ENCODE results near the gene ANKLE1. TPM values are rescaled to one million over a fixed set of nuclear protein-coding genes. Genes with fewer than 3 reads are reported as not detected.

Gene ANKLE1
- polyA plus RNA-seq, 1 of the 3 experiments (the other 2 are of a cell fraction) = 2.6 TPM

DNA sequence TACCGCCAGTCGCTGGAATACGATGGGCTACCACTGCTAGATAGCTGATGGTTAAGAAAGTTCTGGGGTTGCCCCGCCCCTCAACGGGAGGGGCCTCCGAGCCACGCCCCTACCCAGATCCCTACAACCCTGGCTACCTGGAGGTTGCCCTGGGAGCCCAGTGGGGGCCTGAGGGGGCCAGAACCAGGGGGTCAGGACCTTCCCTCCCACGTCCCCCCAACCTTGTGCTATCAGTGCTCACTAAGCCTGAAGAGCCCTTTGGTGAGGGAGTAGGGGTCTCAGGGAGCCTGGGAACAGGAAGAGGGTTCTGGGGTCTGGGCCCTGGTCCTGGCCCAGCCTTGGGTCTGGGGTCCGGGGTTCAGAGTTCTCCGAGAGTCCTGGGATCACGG lies 46.8 kb upstream of the ANKLE1 start (continued):
- TF ChIP-seq, protein P1, sequence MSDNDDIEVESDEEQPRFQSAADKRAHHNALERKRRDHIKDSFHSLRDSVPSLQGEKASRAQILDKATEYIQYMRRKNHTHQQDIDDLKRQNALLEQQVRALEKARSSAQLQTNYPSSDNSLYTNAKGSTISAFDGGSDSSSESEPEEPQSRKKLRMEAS (IDR thresholded peaks at IDR 0.05; ENCODE audit: low read depth) = no peak; the same call in 1 of the 2 replicates

DNA sequence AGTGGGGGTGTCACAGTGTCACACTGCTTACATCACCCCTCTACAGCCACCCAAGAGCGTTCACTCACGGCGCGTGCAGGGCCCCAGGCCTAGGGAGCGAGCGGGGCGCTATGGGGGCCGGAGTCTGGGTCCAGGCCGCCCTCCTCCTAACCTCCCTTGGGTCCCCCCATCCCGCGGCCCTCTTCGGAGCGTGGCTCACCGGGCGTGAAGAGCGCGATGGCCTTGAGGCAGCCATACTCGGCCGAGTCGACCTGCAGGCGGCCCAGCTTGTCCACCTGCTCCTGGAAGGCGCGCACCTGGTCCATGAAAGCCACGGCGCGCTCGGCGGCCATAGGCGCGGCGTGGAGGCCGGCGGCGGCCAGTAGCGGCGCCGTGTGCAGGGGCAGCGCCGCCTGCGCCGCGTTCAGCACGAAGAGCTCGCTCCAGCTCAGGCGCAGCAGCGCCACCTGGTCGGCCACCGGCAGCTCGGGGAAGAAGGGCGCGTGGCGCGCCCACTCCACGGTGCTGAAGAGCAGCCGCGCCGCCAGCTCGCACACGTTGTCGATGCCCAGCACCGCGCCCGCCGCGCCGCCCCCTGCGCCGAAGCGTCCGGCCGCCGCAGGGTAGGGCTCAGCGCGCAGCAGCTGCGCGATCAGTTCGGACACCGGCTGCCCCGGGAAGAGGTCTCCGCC lies 46.3 kb upstream of the ANKLE1 start:
- H3K9ac ChIP-seq = peak overlapping the region; percentile 34; the same call in 1 of the 2 replicates
- no peaks in the 10 kb centered on the region for H3K9me3 ChIP-seq
- 0% methylated on average over 8 of the region's 80 CpGs for WGBS (ENCODE audit: low lambda C conversion rate)
- ChIA-PET CTCF (interaction anchor here (0.7 to 4.4 kb wide), 8 partner anchors 9 to 164 kb away, joined by 3 to 29 read pairs (median 4); partner anchors contain the start of genes ANKLE1, OCEL1 and USE1), POLR2A (interaction anchor here (0.8 to 2.4 kb wide), 3 partner anchors 9 to 20 kb away, joined by 5 to 12 read pairs (median 12); partner anchors contain the start of genes OCEL1 and USE1)
- peak; percentile 71 for DNase-seq
- no peaks in the 10 kb centered on the region for H3K9me2 ChIP-seq
- peaks cover 17% of the 10 kb centered on the region for H4K20me1 ChIP-seq (ENCODE audit: insufficient read depth)
- no peaks in the 10 kb centered on the region for H3K27me3 ChIP-seq (ENCODE audit: insufficient read depth)
- peak overlapping the region; percentile 53 to 70 for H3K4me3 ChIP-seq (ENCODE audit: low read depth in 2 of 2, low read length in 1 of 2)
- peaks cover 13 to 22% of the 10 kb centered on the region in 2 experiments; a peak in 3 of 4 replicates for H3K4me1 ChIP-seq (ENCODE audit: control insufficient read depth in 1 of 2, insufficient read depth in 2 of 2, low read depth in 1 of 2, low read length in 1 of 2)
- peak overlapping the region; percentile 39 to 83 for H3K27ac ChIP-seq (ENCODE audit: low read depth in 2 of 2, low read length in 1 of 2)
- peaks cover 62% of the 10 kb centered on the region for H3K79me2 ChIP-seq (ENCODE audit: insufficient read depth)
- peaks cover 13 to 19% of the 10 kb centered on the region in 2 experiments for H3K36me3 ChIP-seq (replicated peaks in 1 of 2; ENCODE audit: control insufficient read depth in 1 of 2, insufficient read depth in 2 of 2, low read length in 1 of 2)
- H2AFZ ChIP-seq (ENCODE audit: low read depth) = no peak overlapping the region
- H3F3A ChIP-seq (replicated peaks; ENCODE audit: insufficient read depth) = peaks cover 21% of the 10 kb centered on the region
- peak overlapping the region; percentile 97 for H3K4me2 ChIP-seq
- TF ChIP-seq, protein P2, sequence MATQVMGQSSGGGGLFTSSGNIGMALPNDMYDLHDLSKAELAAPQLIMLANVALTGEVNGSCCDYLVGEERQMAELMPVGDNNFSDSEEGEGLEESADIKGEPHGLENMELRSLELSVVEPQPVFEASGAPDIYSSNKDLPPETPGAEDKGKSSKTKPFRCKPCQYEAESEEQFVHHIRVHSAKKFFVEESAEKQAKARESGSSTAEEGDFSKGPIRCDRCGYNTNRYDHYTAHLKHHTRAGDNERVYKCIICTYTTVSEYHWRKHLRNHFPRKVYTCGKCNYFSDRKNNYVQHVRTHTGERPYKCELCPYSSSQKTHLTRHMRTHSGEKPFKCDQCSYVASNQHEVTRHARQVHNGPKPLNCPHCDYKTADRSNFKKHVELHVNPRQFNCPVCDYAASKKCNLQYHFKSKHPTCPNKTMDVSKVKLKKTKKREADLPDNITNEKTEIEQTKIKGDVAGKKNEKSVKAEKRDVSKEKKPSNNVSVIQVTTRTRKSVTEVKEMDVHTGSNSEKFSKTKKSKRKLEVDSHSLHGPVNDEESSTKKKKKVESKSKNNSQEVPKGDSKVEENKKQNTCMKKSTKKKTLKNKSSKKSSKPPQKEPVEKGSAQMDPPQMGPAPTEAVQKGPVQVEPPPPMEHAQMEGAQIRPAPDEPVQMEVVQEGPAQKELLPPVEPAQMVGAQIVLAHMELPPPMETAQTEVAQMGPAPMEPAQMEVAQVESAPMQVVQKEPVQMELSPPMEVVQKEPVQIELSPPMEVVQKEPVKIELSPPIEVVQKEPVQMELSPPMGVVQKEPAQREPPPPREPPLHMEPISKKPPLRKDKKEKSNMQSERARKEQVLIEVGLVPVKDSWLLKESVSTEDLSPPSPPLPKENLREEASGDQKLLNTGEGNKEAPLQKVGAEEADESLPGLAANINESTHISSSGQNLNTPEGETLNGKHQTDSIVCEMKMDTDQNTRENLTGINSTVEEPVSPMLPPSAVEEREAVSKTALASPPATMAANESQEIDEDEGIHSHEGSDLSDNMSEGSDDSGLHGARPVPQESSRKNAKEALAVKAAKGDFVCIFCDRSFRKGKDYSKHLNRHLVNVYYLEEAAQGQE (IDR thresholded peaks at IDR 0.05; ENCODE audit: low read depth, low read length) = no peak
- TF ChIP-seq MXI1 (IDR thresholded peaks at IDR 0.05; ENCODE audit: low read depth, low read length) (peak; percentile 91), ELF1 (IDR thresholded peaks at IDR 0.05) (no peak), TAF1 (IDR thresholded peaks at IDR 0.05; ENCODE audit: borderline replicate concordance, low read depth, low read length) (peak; percentile 5; the same call in 1 of the 2 replicates), RXRA (IDR thresholded peaks at IDR 0.05; ENCODE audit: borderline replicate concordance, low read depth) (no peak), YY1 (IDR thresholded peaks at IDR 0.05; ENCODE audit: low read depth) (0 out of 2 replicates have a peak, but pooled peaks have one; percentile 55), EZH2phosphoT487 (IDR thresholded peaks at IDR 0.05; ENCODE audit: borderline replicate concordance, low read depth) (no peak), CHD2 (IDR thresholded peaks at IDR 0.05; ENCODE audit: low read length, partially characterized antibody) (no peak), GATA2 (CRISPR knock-in tag; IDR thresholded peaks at IDR 0.05) (no peak), SIN3A (IDR thresholded peaks at IDR 0.05; ENCODE audit: borderline replicate concordance, low read depth, low read length) (peak; percentile 63; the same call in 1 of the 2 replicates), NFIC (IDR thresholded peaks at IDR 0.05; ENCODE audit: borderline replicate concordance) (no peak), JUND (IDR thresholded peaks at IDR 0.05) (no peak), RAD21 (IDR thresholded peaks at IDR 0.05; ENCODE audit: low read length) (peak; percentile 56), FOSL2 (IDR thresholded peaks at IDR 0.05; ENCODE audit: borderline replicate concordance, low read depth) (no peak)
- TF ChIP-seq, protein P3, sequence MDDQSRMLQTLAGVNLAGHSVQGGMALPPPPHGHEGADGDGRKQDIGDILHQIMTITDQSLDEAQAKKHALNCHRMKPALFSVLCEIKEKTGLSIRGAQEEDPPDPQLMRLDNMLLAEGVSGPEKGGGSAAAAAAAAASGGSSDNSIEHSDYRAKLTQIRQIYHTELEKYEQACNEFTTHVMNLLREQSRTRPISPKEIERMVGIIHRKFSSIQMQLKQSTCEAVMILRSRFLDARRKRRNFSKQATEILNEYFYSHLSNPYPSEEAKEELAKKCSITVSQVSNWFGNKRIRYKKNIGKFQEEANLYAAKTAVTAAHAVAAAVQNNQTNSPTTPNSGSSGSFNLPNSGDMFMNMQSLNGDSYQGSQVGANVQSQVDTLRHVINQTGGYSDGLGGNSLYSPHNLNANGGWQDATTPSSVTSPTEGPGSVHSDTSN (IDR thresholded peaks at IDR 0.05) = no peak
- TF ChIP-seq, protein P1 (IDR thresholded peaks at IDR 0.05; ENCODE audit: low read depth) = peak; percentile 63
- TF ChIP-seq, protein P4, sequence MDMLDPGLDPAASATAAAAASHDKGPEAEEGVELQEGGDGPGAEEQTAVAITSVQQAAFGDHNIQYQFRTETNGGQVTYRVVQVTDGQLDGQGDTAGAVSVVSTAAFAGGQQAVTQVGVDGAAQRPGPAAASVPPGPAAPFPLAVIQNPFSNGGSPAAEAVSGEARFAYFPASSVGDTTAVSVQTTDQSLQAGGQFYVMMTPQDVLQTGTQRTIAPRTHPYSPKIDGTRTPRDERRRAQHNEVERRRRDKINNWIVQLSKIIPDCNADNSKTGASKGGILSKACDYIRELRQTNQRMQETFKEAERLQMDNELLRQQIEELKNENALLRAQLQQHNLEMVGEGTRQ (IDR thresholded peaks at IDR 0.05; ENCODE audit: borderline replicate concordance, low read depth, low read length) = no peak
- TF ChIP-seq, protein P5, sequence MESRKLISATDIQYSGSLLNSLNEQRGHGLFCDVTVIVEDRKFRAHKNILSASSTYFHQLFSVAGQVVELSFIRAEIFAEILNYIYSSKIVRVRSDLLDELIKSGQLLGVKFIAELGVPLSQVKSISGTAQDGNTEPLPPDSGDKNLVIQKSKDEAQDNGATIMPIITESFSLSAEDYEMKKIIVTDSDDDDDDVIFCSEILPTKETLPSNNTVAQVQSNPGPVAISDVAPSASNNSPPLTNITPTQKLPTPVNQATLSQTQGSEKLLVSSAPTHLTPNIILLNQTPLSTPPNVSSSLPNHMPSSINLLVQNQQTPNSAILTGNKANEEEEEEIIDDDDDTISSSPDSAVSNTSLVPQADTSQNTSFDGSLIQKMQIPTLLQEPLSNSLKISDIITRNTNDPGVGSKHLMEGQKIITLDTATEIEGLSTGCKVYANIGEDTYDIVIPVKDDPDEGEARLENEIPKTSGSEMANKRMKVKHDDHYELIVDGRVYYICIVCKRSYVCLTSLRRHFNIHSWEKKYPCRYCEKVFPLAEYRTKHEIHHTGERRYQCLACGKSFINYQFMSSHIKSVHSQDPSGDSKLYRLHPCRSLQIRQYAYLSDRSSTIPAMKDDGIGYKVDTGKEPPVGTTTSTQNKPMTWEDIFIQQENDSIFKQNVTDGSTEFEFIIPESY (IDR thresholded peaks at IDR 0.05; ENCODE audit: borderline replicate concordance, low read depth) = no peak
- TF ChIP-seq, protein P6, sequence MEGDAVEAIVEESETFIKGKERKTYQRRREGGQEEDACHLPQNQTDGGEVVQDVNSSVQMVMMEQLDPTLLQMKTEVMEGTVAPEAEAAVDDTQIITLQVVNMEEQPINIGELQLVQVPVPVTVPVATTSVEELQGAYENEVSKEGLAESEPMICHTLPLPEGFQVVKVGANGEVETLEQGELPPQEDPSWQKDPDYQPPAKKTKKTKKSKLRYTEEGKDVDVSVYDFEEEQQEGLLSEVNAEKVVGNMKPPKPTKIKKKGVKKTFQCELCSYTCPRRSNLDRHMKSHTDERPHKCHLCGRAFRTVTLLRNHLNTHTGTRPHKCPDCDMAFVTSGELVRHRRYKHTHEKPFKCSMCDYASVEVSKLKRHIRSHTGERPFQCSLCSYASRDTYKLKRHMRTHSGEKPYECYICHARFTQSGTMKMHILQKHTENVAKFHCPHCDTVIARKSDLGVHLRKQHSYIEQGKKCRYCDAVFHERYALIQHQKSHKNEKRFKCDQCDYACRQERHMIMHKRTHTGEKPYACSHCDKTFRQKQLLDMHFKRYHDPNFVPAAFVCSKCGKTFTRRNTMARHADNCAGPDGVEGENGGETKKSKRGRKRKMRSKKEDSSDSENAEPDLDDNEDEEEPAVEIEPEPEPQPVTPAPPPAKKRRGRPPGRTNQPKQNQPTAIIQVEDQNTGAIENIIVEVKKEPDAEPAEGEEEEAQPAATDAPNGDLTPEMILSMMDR (IDR thresholded peaks at IDR 0.05) = peak; percentile 49

All from SK-N-SH (cell line).